GM12801 (cell line): ENCODE measurements around the gene MED20.

Experiments used
- TF ChIP-seq, protein P1 (sequence below): IDR thresholded peaks from one replicate; pipeline ENCODE4 v1.5.1; 2011; ENCODE audit warnings: control low read depth; ENCODE audit not compliant: insufficient read length; ENCODE audit errors: extremely low read depth

The MED20 gene

DNA sequence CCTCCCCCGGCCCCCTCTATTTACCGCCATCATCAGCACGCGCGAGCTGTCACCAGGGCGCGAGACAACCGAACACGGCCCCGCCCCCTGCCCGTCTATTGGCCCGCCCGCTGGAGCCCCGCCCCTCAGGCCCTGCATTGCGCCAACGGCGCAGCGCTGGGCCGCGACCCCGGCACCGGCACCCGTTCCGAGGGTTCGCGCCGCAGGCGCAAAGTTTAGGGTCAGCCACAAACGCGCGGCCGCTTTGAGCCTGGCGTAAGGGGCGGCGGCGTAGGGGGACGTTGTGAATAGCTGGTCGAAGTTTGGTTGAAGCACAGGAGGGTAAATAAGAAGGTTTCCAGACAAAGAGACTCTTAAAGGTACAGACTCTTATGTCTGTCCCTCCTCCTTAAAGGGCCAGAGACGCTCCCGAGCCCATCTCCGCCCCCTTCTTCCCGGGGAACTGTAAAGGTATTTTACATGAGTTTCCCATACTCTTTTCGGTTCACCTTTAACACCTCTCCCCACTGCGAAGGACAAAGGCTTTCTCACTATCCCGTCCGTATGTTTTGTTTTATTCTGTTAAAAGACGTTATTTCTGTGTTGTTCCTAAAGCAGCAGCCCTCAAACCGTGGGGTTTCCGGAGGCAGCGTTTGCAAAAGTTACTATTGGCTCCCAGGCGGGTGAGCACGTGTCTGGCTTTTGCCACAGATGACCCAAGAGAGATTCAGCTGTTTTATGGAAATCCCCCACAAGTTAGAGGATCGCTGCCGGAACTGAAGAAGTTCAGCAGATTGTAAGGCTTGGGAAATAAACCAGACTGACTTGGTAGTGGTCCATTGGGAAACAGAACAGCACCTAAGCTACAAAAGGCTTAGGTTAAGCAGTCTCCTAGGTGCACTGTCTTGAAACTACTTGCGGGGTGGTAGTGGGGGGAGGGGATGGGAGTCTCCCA lies 25.4 kb downstream of the MED20 start, which contains the start of gene USP49:
USP49 (minus strand) TSS at position 76 of the 934 bp plus-strand sequence. CDS start 88,392 bp downstream, outside the sequence.
- TF ChIP-seq, protein P1, sequence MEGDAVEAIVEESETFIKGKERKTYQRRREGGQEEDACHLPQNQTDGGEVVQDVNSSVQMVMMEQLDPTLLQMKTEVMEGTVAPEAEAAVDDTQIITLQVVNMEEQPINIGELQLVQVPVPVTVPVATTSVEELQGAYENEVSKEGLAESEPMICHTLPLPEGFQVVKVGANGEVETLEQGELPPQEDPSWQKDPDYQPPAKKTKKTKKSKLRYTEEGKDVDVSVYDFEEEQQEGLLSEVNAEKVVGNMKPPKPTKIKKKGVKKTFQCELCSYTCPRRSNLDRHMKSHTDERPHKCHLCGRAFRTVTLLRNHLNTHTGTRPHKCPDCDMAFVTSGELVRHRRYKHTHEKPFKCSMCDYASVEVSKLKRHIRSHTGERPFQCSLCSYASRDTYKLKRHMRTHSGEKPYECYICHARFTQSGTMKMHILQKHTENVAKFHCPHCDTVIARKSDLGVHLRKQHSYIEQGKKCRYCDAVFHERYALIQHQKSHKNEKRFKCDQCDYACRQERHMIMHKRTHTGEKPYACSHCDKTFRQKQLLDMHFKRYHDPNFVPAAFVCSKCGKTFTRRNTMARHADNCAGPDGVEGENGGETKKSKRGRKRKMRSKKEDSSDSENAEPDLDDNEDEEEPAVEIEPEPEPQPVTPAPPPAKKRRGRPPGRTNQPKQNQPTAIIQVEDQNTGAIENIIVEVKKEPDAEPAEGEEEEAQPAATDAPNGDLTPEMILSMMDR, result no peak

GRCh38 chr6:41894366-41895299 lies 26.3 kb downstream of the MED20 start:
- TF ChIP-seq, protein P1, result no peak

- TF ChIP-seq, protein P1, result no peak
These were observed 27.9 kb downstream of the MED20 start for GRCh38 chr6:41892921-41893564.

GRCh38 chr6:41887331-41887751 lies 33.6 kb downstream of the MED20 start:
- TF ChIP-seq, protein P1, result no peak

DNA sequence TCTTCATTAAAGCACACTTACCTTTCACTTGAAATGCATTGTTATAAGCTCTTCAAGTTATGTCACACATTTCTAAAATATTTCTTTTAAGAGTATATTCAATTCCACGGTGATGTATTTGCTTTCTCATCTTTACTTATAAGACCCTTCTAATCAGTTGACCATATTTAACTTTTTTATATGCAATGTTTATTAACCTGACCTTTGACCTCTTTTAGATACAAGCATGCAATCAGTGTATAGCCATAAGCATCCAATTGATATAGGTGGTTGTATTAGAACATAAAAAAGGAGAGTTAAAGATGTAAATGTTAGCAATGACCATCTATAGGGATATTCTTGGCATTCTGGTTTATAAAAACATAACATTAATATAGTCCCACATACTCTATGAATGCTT lies 35.0 kb downstream of the MED20 start:
- TF ChIP-seq, protein P1, result no peak

- TF ChIP-seq, protein P1, result no peak
These were observed 36.0 kb downstream of the MED20 start for GRCh38 chr6:41884957-41885356.
